Epidermal melanocyte (primary cell): ENCODE measurements around the gene TTLL6.
"Not testable (repeated sequence)": the region's sequence is repeated elsewhere in the genome, so short reads cannot be mapped to it uniquely, and the experiment has no call there.

Experiments used
- DNase-seq: peaks from one replicate; pipeline ENCODE4 v3.0.0; 2011; ENCODE audit warnings: low spot score; ENCODE audit not compliant: insufficient read length

The TTLL6 gene

GRCh38 chr17:48816438-48816773, 623 bp downstream of the TTLL6 start:
- DNase-seq, result no peak

GRCh38 chr17:48815311-48815710, 1.7 kb downstream of the TTLL6 start:
- DNase-seq, result no peak

- peak; percentile 80 for DNase-seq
These were observed 2.5 kb downstream of the TTLL6 start for GRCh38 chr17:48814504-48814903.

- DNase-seq, result no peak
These were observed 5.0 kb downstream of the TTLL6 start for GRCh38 chr17:48812001-48812400.

- DNase-seq, result no peak
These were observed 7.8 kb downstream of the TTLL6 start for GRCh38 chr17:48809182-48809581.

GRCh38 chr17:48804936-48805411, 12.1 kb downstream of the TTLL6 start:
- peak; percentile 62 for DNase-seq

GRCh38 chr17:48800626-48801217, 16.3 kb downstream of the TTLL6 start:
- no peak for DNase-seq

GRCh38 chr17:48799069-48799723, 17.8 kb downstream of the TTLL6 start:
- no peak for DNase-seq

- not testable (repeated sequence) for DNase-seq
These were observed 20.9 kb downstream of the TTLL6 start for GRCh38 chr17:48796163-48796522.

- no peak for DNase-seq
These were observed 21.4 kb downstream of the TTLL6 start for GRCh38 chr17:48795444-48796162.

- DNase-seq, result no peak
These were observed 24.8 kb downstream of the TTLL6 start for GRCh38 chr17:48792033-48792798.

GRCh38 chr17:48791128-48792032, 25.6 kb downstream of the TTLL6 start:
- DNase-seq, result peak; percentile 79

GRCh38 chr17:48790607-48791127, 26.4 kb downstream of the TTLL6 start:
- DNase-seq, result no peak

GRCh38 chr17:48787828-48788227, 29.2 kb downstream of the TTLL6 start:
- DNase-seq, result no peak

GRCh38 chr17:48779421-48779820, 37.6 kb downstream of the TTLL6 start:
- no peak for DNase-seq

GRCh38 chr17:48776602-48777001, 40.4 kb downstream of the TTLL6 start:
- DNase-seq, result no peak

GRCh38 chr17:48773245-48773644, 43.8 kb downstream of the TTLL6 start:
- DNase-seq, result no peak

GRCh38 chr17:48770954-48771353, 46.1 kb downstream of the TTLL6 start:
- DNase-seq, result no peak

GRCh38 chr17:48769009-48769675, 47.9 kb downstream of the TTLL6 start:
- no peak for DNase-seq

GRCh38 chr17:48767263-48767774, 49.7 kb downstream of the TTLL6 start:
- DNase-seq, result no peak
